Measurements from ENCODE around the gene SIGLEC10.
"Not testable (repeated sequence)": the region's sequence is repeated elsewhere in the genome, so short reads cannot be mapped to it uniquely, and the experiment has no call there.

The SIGLEC10 gene

GRCh38 chr19:51417107-51417809 is at the start of gene SIGLEC10:
Gene SIGLEC10 (minus strand): TSS chr19:51417642. CDS start chr19:51417581, 61 bp downstream.
- DNase-seq, result peak; percentile 60

- no peak for DNase-seq
Measured at GRCh38 chr19:51466723-51467122, 49.3 kb upstream of the SIGLEC10 start.

GRCh38 chr19:51463976-51464581 is 46.6 kb upstream of the SIGLEC10 start:
- DNase-seq, result not testable (repeated sequence)

- no peak for DNase-seq
Measured at GRCh38 chr19:51462681-51463080, 45.2 kb upstream of the SIGLEC10 start.

- no peak for DNase-seq
Measured at GRCh38 chr19:51462276-51462675, 44.8 kb upstream of the SIGLEC10 start.

GRCh38 chr19:51461723-51462161 is 44.3 kb upstream of the SIGLEC10 start:
- DNase-seq, result no peak

GRCh38 chr19:51460164-51460992 is 42.9 kb upstream of the SIGLEC10 start:
- peak; percentile 30 for DNase-seq

- no peak for DNase-seq
Measured at GRCh38 chr19:51458899-51459505, 41.6 kb upstream of the SIGLEC10 start.

- no peak for DNase-seq
Measured at GRCh38 chr19:51458051-51458645, 40.7 kb upstream of the SIGLEC10 start, which contains the start of gene SIGLEC8. Gene SIGLEC8 (minus strand): TSS chr19:51458454. CDS start chr19:51458387, 67 bp downstream.

GRCh38 chr19:51457351-51458013 is 40.0 kb upstream of the SIGLEC10 start:
- DNase-seq, result no peak

- DNase-seq, result no peak
Measured at GRCh38 chr19:51456541-51457290, 39.3 kb upstream of the SIGLEC10 start.

GRCh38 chr19:51450730-51451307 is 33.4 kb upstream of the SIGLEC10 start:
- DNase-seq, result no peak

GRCh38 chr19:51448411-51449016 is 31.1 kb upstream of the SIGLEC10 start:
- DNase-seq, result no peak

- DNase-seq, result no peak
Measured at GRCh38 chr19:51448011-51448410, 30.6 kb upstream of the SIGLEC10 start.

- not testable (repeated sequence) for DNase-seq
Measured at GRCh38 chr19:51447510-51447909, 30.1 kb upstream of the SIGLEC10 start.

- DNase-seq, result peak; percentile 29
Measured at GRCh38 chr19:51441410-51442390, 24.3 kb upstream of the SIGLEC10 start.

- DNase-seq, result no peak
Measured at GRCh38 chr19:51440846-51441409, 23.5 kb upstream of the SIGLEC10 start.

GRCh38 chr19:51440052-51440451 is 22.6 kb upstream of the SIGLEC10 start:
- no peak for DNase-seq

- DNase-seq, result peak; percentile 37
Measured at GRCh38 chr19:51439021-51439465, 21.6 kb upstream of the SIGLEC10 start.

Data from RPMI8226 (cell line).